Cardiac muscle cell (in vitro differentiated cells and primary cell): ENCODE results near the gene OVAAL. TPM values are rescaled to one million over a fixed set of nuclear protein-coding genes. Genes with fewer than 3 reads are reported as not detected.

Experiments
- DNase-seq, 2 donors: peaks; one replicate each; pipeline versions ENCODE4 v3.0.0 to v3.0.0-alpha.2; 2010 to 2017; ENCODE audit warnings: low read depth in 1 of 2, low spot score in 1 of 2
- H3K27ac ChIP-seq: fragments of 200-600 bp; sonication (generic); 2 replicates; pipeline ENCODE4 v1.5.1; 2016
- H3K27me3 ChIP-seq: fragments of 200-600 bp; sonication (generic); 2 replicates; pipeline ENCODE4 v1.6.0; 2016; ENCODE audit warnings: control low read depth
- H3K36me3 ChIP-seq: fragments of 200-600 bp; sonication (generic); 2 replicates; pipeline ENCODE4 v1.5.1; 2016; ENCODE audit warnings: control low read depth
- H3K4me1 ChIP-seq: fragments of 200-600 bp; sonication (generic); 2 replicates; pipeline ENCODE4 v1.8.1; 2017; ENCODE audit warnings: low read depth, mild to moderate bottlenecking, mixed run types
- H3K4me3 ChIP-seq: fragments of 200-600 bp; sonication (generic); 2 replicates; pipeline ENCODE4 v1.5.1; 2016; ENCODE audit warnings: mild to moderate bottlenecking
- H3K9me3 ChIP-seq: fragments of 200-600 bp; sonication (generic); 2 replicates; pipeline ENCODE4 v1.5.1; 2017; ENCODE audit warnings: low read depth, mild to moderate bottlenecking, control low read depth
- CTCF ChIP-seq: IDR thresholded peaks from 2 replicates; pipeline ENCODE4 v1.5.1; 2012; ENCODE audit warnings: low read depth, mild to moderate bottlenecking, low read length
- polyA plus RNA-seq: library from polyadenylated mRNA; unstranded; fragments of >200 nt; fragmentation: Nextera tagmentation; extraction: Ambion mirVana; gene quantifications from 2 replicates; pipeline ENCODE4 v1.2.1, GENCODE V29; 2016
- total RNA-seq: library from RNA; depleted of rRNA; stranded (reverse); fragments of >200 nt; gene quantifications from 2 replicates; pipeline ENCODE4 v1.2.3, GENCODE V29; 2016

The OVAAL gene
- total and polyA plus RNA-seq, 2 experiments from 2014 or later: 0.21 to 2.5 TPM

GRCh38 chr1:180567654-180568053, 8.9 kb downstream of the OVAAL start:
- Histone ChIP-seq H3K27me3 (no peaks in the 10 kb centered on the region), H3K36me3 (no peaks in the 10 kb centered on the region)

GRCh38 chr1:180568184-180568583, 9.4 kb downstream of the OVAAL start:
- DNase-seq: no peak
- H3K36me3 ChIP-seq: no peaks in the 10 kb centered on the region
- TF ChIP-seq CTCF: no peak
- H3K27me3 ChIP-seq: no peaks in the 10 kb centered on the region
- H3K4me3 ChIP-seq: no peak overlapping the region
- peaks cover 9% of the 10 kb centered on the region for H3K4me1 ChIP-seq
- no peak overlapping the region for H3K27ac ChIP-seq
- H3K9me3 ChIP-seq: no peaks in the 10 kb centered on the region

More at GRCh38 chr1:180567654-180568053, 8.9 kb downstream of the OVAAL start:
- Histone ChIP-seq H3K4me1 (peaks cover 15% of the 10 kb centered on the region), H3K4me3 (no peak overlapping the region), H3K27ac (no peak overlapping the region), H3K9me3 (no peaks in the 10 kb centered on the region)
- no peak for TF ChIP-seq CTCF
- DNase-seq: peak in 1 of 2 donors; percentile 7

DNA sequence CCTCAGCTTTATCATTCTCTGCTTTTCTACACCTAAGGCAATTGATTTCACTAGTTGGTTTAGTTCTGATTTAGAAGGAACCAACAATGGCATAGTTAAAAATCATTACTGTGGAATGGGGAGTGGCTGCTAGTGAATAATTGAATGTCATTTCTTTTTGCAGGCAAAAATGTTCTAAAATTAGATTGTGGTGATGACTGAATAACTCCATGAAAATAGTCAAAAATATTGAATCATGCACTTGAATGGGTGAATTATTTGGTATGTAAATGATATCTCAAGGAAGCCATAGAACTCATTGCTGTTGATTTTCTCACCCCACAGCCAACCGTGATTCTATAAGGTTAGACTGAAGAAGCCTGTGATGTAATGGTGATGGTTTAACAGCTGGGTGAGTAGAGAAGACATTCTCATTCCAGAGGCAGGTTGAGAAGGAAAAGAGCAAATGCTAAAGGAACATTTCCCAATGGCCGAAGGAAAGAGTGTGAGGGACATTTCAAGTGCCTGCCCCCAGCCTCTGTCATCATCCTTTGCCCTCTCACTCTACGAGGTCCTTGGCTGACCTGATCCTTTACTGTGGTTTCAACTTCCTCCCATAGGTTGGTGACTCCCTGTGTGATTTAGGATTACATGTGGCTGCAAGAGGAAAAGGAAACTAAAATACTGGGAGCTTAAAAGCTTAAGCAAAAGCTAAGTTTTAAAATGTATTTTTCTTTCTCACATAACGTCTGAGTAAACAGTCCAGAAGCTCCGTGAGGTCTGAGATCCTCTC, 12.5 kb downstream of the OVAAL start:
- TF ChIP-seq CTCF: no peak
- Histone ChIP-seq H3K9me3 (no peaks in the 10 kb centered on the region), H3K36me3 (no peaks in the 10 kb centered on the region), H3K27ac (no peak overlapping the region), H3K4me3 (no peak overlapping the region), H3K27me3 (no peaks in the 10 kb centered on the region), H3K4me1 (no peaks in the 10 kb centered on the region)
- no peak for DNase-seq

DNA sequence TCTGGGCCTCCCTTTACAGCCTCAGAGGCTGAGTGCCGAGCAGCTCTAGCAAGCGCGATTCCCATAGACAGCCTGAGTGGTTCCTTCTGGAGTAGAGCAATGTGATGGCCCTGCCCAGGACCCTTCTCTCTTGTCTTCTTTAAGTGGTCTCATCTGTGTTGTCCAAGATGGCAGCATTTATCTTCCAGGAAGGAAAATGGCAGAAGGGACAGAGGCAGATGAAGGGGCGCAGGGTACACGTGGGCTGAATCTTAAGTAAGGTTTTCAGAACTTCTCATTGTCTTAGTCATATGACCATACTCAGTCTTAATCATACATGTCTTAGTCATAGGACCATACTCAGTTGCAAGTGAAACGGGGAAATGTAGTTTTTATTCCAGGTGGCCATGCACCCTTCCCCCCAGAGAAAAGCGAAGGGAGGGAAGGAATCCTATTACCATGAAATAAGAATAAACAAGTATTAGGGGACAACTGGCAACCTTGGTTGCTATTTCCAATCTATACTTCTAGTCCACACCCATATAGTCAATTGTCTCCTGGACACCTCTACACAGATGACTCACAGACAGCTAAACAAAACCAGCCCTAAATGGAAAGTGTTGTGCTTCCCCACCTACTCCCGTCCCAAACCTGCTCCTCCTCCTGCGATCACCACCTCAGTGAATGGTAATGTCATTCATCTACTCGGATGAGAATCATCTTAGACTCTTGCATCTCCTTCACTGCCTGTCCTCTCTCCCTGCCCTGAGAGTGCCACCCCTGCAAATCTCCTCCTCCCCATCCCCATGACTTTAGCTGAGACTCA, 13.3 kb downstream of the OVAAL start:
- DNase-seq: no peak
- Histone ChIP-seq H3K36me3 (no peaks in the 10 kb centered on the region), H3K27ac (no peak overlapping the region), H3K27me3 (no peaks in the 10 kb centered on the region), H3K4me1 (no peaks in the 10 kb centered on the region), H3K4me3 (no peak overlapping the region), H3K9me3 (no peaks in the 10 kb centered on the region)
- no peak for TF ChIP-seq CTCF

GRCh38 chr1:180572760-180573159, 14.0 kb downstream of the OVAAL start:
- Histone ChIP-seq H3K36me3 (no peaks in the 10 kb centered on the region), H3K27ac (no peak overlapping the region), H3K9me3 (no peaks in the 10 kb centered on the region), H3K4me1 (no peaks in the 10 kb centered on the region), H3K27me3 (no peaks in the 10 kb centered on the region), H3K4me3 (no peak overlapping the region)
- TF ChIP-seq CTCF: no peak
- no peak for DNase-seq
